Esophagus muscularis mucosa (tissue), 4 donors: ENCODE data around the gene TJP1.

ENCODE experiments used
- CTCF ChIP-seq, 3 experiments: fragments of 200-600 bp in 2 of 3; fragments of 450-650 bp in 1 of 3; sonication (generic) in 2 of 3; IDR thresholded peaks; one replicate each; pipeline ENCODE4 v1.5.1; 2017 to 2019; ENCODE audit warnings: antibody characterized with exemption in 3 of 3, mild to moderate bottlenecking in 2 of 3, moderate library complexity in 1 of 3
- EP300 ChIP-seq: sonication (generic); formaldehyde crosslinking; IDR thresholded peaks from one replicate; pipeline ENCODE4 v1.6.1; 2017; ENCODE audit warnings: antibody characterized with exemption
- POLR2A ChIP-seq: fragments of 450-650 bp; IDR thresholded peaks from one replicate; pipeline ENCODE4 v1.6.1; 2017; ENCODE audit warnings: antibody characterized with exemption, moderate library complexity, mild to moderate bottlenecking, low read depth
- POLR2AphosphoS5 ChIP-seq, 2 donors: sonication (generic); formaldehyde crosslinking; IDR thresholded peaks; one replicate each; pipeline ENCODE4 v1.6.1; 2017; ENCODE audit warnings: antibody characterized with exemption in 2 of 2

DNA sequence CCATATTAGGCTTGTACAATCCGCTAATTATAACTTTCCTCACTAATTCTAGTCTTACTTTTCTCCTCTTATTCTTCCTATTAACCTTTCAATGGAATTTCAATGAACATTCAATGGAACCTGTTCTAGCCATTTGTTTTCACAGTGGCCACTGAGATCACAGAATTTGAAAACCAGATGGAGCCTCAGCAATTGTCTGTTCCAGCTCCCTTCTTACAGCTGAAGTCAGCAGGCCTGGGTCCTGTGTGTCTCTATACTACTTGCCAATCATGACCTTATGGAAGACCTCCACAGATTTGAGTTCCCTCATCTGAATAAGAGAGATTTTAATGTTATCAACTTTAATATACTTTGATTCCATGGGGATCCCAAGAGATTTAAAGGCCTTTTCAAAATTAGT is 36.6 kb downstream of the TJP1 start:
- TF ChIP-seq CTCF (IDR thresholded peaks at IDR 0.05), result no peak
- no peak for TF ChIP-seq POLR2AphosphoS5 (IDR thresholded peaks at IDR 0.05)
- TF ChIP-seq POLR2A, result no peak
- no peak for TF ChIP-seq EP300
